ENCODE results near the gene DQX1.

Gene DQX1

DNA sequence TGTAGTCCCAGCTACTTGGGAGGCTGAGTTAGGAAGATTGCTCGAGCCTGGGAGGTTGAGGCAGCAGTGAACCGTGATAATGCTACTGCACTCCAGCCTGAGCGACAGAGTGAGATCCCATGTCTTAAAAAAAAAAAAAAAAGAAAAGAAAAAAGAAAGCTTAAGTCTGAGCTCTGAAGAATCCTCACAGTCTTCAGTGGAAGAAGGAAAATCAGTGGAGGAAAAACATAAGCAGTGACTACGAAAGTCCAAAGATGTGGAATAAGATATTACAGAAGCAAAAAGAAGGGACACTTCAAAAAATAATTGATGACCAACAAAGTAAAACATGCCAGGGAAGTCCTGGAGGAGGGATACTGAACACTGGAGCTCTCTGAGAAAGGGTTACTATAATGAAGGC, 15.8 kb downstream of the DQX1 start:
- no peak for DNase-seq (ENCODE audit: low spot score)

DNA sequence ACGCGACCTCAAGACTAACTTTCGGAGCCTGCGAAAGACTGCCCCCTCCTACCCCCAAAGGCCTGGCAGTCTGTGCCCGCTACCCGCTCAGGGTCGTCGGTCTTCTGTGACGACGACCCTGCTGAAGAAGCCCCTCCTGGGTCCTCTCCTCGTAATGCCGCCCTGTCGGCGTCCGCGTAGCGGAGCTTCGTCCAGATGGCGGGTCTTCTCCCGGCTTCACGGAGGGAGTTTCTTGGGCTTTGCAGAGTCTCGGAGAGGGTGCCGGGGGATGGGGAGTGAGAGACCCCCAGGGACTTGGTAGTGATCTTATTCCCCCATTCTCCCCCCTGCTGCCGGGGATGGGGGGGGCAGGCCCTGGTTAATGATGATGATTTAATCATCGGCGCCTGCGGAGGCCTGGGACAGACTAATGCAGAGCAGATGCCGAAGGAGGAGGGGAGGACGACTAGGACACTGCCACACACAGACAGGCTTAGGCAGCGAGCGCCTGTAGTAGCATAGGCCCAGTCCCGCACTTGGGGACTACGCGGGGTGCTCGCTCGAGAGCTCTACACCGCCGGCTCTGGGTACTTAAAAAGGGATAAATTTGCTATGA, 18.0 kb downstream of the DQX1 start:
- DNase-seq (ENCODE audit: low spot score) = peak; percentile 79

GRCh38 chr2:74507145-74507925, 18.7 kb downstream of the DQX1 start, which contains the start of gene PCGF1:
TSS of gene PCGF1 (minus strand) at chr2:74507695. CDS start at chr2:74507668, 27 bp downstream.
- DNase-seq (ENCODE audit: low spot score) = peak; percentile 94

DNA sequence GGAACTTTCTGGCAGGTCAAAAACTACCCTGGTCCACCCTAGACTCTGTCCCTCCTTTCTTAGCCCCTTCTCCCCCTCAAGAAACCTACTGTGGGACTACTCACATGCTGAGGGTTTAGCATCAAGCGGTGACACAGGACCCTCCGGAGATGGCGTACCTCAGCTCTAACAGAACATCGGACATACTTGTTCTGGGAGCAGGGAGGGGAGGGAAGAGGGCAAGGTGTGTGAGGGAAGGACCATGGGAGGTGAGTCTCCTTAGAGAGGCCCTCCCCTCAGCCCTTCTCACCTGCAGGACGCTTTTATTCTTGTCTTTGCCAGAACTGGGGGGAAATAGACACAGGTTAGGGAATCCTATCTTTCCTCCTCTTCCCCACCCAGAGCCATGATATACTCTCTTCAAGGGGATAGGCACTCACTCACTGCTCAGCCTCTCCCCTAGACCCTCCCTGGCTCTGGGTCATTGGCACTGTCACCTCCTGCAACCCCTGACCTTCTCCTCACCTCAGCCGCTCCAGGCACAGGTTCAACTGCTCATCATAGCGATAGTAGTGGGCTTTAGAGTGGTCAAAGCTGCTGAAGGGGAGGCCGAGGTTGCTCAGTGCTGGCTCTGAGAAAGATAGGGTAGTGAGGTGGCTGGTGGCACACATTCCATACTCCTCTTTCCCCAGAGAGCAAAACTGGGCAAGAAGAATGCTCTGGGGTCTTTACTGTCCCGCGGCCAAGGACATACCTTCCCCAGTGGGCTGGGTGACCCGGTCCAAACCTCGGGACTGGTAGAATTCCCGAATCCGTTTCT, 20.4 kb downstream of the DQX1 start:
- DNase-seq (ENCODE audit: low spot score) = no peak

- DNase-seq (ENCODE audit: low spot score) = no peak
Measured at GRCh38 chr2:74504591-74504990, 21.4 kb downstream of the DQX1 start.

GRCh38 chr2:74503506-74504475, 22.2 kb downstream of the DQX1 start:
- DNase-seq (ENCODE audit: low spot score) = no peak

- DNase-seq (ENCODE audit: low spot score) = no peak
Measured at GRCh38 chr2:74502720-74503505, 23.1 kb downstream of the DQX1 start.

DNA sequence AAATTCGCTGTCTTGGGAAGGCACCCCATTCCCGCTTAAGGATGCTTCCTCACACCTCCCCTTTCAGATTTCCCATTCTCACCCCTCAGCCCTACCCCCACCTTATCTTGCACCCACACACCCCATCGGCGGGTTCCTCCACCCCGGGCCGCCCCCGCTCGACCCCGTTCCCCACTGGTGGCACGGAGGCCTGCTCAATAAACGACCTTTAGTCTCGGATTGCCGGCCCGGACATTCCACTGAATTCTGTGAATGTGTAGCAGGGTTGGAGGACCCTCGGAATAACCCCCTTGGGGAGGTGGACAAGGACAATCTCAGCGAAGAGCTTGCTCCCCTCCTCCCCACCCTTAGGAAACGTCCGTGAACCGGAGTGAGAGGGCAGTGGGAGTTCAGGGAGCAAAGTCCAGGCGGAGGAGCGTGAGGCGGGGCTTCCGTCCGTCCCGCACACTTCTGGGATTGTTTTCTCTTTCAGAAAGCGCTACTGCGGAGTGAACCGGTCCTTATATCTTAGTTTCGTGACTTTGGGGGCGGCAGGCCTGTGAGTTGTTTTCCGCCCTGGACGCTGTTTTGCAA, 23.8 kb downstream of the DQX1 start:
- DNase-seq (ENCODE audit: low spot score) = no peak

DNA sequence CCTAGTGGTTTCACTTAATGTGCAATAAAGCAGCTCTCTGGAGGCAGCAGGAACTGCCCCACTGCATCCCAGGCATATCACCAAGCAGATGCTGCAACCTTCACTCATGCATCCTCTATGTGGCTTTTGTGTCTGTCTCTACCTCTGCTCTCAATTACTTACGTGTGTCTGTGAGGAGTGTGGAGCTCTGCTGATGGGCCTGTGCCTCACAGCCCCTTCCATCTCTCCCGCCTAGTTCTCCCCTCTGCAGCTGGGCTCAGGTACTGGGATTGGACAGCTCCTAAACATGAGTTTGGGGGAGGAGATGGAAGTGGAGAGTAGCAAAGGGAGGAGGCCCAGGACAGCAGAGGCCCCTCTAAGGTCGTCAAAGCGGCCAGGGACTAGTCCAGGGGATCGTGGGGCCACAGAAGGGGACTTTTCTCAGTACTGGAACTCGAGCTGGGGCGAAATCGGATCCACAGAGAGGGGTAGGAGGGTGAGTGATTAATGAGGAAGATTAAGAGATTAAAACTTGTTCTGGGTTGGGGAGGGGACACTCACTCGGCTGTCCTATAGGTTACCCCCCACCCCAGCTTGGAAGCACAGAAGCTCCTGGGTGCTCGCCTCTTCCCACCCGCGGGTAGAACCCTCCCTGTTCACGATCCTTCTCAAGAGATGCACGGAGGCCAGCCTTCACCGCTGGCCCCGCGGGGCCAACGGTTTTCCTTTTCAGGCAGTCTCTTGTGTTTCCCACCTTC, 24.5 kb downstream of the DQX1 start:
- DNase-seq (ENCODE audit: low spot score) = peak; percentile 52

DNA sequence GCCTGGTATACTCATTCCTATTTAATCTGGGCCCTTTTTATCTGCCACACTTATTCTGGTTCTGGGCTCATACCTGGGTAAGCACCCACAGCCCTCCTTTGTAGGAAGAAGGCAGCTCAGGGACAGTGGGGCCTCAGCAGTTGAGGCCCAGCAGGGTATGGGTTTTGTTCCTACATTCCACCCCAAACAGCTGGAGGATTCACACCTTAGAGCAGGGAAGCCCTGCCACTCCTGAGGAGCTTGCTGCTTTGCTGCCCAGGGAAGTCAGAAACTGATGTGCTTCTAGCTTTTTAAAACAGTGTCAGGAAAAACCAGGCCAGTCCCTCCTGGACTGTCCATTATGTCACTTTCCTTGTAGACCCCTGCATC, 25.5 kb downstream of the DQX1 start:
- DNase-seq (ENCODE audit: low spot score) = no peak

GRCh38 chr2:74499940-74500577, 26.0 kb downstream of the DQX1 start:
- no peak for DNase-seq (ENCODE audit: low spot score)

DNA sequence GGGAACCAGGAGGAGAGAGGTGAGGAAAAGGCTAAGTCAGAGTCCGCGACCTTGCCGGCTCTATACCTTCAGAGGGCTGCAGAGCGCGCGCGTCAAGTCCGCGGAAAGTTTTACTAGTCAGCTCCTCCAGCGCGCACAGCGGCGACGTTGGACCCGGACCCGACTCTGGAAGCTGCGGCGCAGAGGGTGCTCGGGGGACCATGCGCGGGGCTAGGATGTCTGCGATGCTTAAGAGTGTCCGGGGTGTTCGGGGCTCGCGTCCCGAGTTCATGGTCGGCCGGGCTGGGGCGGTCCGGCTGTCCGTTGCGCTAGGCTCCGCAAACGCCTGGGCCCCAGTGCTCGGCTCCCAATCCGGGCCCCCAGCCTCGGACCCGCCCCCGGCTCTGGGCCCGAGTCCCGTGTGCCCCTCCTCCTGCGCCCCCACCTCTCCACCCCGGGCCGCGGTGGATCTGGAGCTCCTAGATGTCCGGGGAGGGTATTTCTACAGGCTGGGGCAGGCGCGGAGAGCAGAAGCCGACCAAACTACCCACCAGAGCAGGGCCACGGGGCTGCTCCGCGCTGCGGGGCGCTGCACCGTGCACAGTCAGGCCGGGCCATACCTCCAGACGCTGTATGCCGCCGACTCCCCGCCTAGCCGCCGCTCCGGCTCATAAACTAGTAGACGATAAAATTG, 26.6 kb downstream of the DQX1 start, which contains the start of gene LBX2:
LBX2 (minus strand) TSS at position 337 of the 673 bp plus-strand sequence; CDS start at position 271, 66 bp downstream.
- no peak for DNase-seq (ENCODE audit: low spot score)

DNA sequence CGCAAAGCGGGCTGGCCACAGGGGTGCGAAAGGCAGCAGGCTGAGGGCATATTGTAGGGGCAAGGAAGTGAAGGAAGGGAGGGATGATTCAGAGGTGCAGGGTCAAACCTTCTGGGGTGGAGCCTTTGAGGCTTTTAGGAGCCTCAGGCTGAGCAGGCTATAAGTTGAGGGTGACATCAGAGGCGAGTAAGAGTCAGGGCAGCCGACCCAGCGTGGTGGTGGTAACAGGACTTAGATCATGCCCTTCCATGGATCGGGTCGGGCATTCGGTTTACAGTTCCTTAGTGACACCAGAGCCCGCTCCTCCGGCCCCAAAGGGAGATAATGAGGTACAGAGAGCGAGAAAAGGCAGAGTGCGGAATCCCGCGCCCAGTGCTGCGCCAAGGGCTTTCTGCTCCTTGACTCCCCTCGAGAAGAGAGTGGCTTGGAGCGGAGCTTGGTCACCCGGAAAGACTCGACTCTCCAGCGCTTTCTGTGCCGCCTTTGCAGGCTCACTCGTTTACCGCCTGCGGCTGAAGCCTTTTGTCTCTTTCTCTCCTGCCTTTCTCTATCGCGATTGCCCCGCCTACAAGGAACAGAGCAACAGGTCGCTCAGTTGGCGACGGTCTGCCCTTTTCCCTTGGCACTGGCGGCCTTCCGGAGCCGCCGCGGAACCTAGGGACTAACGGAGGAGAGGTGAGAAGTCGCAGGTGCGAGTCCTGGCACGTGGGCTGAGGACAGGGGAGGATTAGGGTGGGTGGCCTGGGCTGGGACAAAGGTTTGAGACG, 27.3 kb downstream of the DQX1 start:
- no peak for DNase-seq (ENCODE audit: low spot score)

GRCh38 chr2:74497777-74498499, 28.1 kb downstream of the DQX1 start:
- no peak for DNase-seq (ENCODE audit: low spot score)

DNA sequence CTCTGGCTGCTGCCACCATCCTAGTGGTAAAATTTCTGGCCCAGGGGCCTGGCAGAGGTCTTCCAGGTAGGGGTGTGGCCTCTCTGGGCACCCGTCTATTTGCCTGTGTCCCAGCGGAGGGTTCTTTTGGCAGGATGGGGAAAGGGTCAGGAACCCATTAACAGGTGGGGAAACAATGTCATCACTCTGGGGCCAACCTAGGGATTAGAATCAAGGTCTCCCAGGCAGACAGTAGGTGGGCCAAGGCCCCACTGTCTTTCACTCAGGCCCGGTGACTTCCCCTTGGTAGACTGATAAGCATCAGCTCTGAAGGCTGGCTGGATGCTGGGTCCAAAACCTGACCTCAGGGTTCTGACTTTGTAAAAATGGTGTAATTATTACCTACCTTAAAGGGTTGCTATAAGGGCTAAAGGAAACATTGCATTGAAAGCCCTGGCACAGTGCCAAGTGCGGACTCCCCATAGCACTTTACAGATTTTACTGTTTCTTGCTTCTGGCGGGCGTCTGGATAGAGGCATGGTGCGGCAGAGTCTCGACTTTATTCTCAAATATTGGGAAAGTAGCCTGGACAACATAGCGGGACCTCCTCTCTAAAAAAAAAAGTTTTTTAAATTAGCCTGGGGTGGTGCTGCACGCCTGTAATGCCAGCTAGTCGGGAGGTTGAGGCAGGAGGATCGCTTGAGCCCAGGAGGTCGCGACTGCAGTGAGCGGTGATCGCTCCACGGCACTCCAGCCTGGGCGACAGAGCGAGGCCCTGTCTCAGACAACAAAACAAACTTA, 28.8 kb downstream of the DQX1 start:
- DNase-seq (ENCODE audit: low spot score) = no peak

- DNase-seq (ENCODE audit: low spot score) = no peak
Measured at GRCh38 chr2:74495440-74495839, 30.6 kb downstream of the DQX1 start.

Measured in D341Med (cell line).